Thoracic aorta (tissue), 2 donors: ENCODE measurements around the gene TARDBP. TPM values are rescaled to one million over a fixed set of nuclear protein-coding genes. Genes with fewer than 3 reads are reported as not detected.
"Not testable (repeated sequence)": the region's sequence is repeated elsewhere in the genome, so short reads cannot be mapped to it uniquely, and the experiment has no call there.

Source experiments
- ATAC-seq: fragments of 150-250 bp; one replicate; pipeline ENCODE4 v1.8.0; 2017; ENCODE audit warnings: low read depth; ENCODE audit not compliant: insufficient number of reproducible peaks, low FRiP score
- DNase-seq: peaks from one replicate; pipeline ENCODE4 v3.0.0-alpha.2; 2020; ENCODE audit warnings: low spot score
- H3K27ac ChIP-seq, 2 donors: fragments of 200-600 bp; sonication (generic); 1 replicate in 1 of 2; 2 replicates in 1 of 2; pipeline ENCODE4 v1.5.1; 2016; ENCODE audit warnings: mild to moderate bottlenecking in 2 of 2, moderate library complexity in 2 of 2
- H3K27me3 ChIP-seq: fragments of 200-600 bp; sonication (generic); replicated peaks from 2 replicates; pipeline ENCODE4 v1.6.0; 2016; ENCODE audit warnings: mild to moderate bottlenecking; ENCODE audit not compliant: insufficient read depth
- H3K36me3 ChIP-seq: fragments of 200-600 bp; sonication (generic); one replicate; pipeline ENCODE4 v1.5.1; 2016
- H3K4me1 ChIP-seq, 2 donors: fragments of 200-600 bp; sonication (generic); 1 replicate in 1 of 2; 2 replicates in 1 of 2; pipeline versions ENCODE4 v1.5.1 to v1.6.0; 2016; ENCODE audit warnings: low read depth in 2 of 2, mild to moderate bottlenecking in 1 of 2; ENCODE audit not compliant: control insufficient read depth in 1 of 2
- H3K4me3 ChIP-seq: fragments of 200-600 bp; sonication (generic); 2 replicates; pipeline ENCODE4 v1.5.1; 2016; ENCODE audit warnings: mild to moderate bottlenecking
- H3K9me3 ChIP-seq: fragments of 200-600 bp; sonication (generic); 2 replicates; pipeline ENCODE4 v1.5.1; 2016
- CTCF ChIP-seq: fragments of 200-600 bp; sonication (generic); IDR thresholded peaks from one replicate; pipeline ENCODE4 v1.5.1; 2019; ENCODE audit warnings: antibody characterized with exemption
- total RNA-seq, 2 donors: library from RNA; depleted of rRNA; stranded (reverse); fragments of >200 nt; gene quantifications; one replicate each; pipeline versions ENCODE4 v1.1.0 to v1.2.3, GENCODE V29; 2016

Gene TARDBP
- total RNA-seq, 2 donors from 2014 or later: 57.3 to 229 TPM

GRCh38 chr1:10989095-10989494, 23.4 kb upstream of the TARDBP start:
- TF ChIP-seq CTCF: no peak
- Histone ChIP-seq H3K4me1 (no peaks in the 10 kb centered on the region), H3K36me3 (no peaks in the 10 kb centered on the region), H3K27ac (no peak overlapping the region), H3K27me3 (no peaks in the 10 kb centered on the region), H3K4me3 (no peak overlapping the region), H3K9me3 (no peaks in the 10 kb centered on the region)
- ATAC-seq (no peak), DNase-seq (no peak)

GRCh38 chr1:10989920-10990516, 22.4 kb upstream of the TARDBP start:
- not testable (repeated sequence) for H3K36me3 ChIP-seq

GRCh38 chr1:10990828-10991227, 21.6 kb upstream of the TARDBP start:
- no peak for TF ChIP-seq CTCF
- ATAC-seq (no peak), DNase-seq (no peak)
- H3K27me3 ChIP-seq: no peaks in the 10 kb centered on the region
- H3K9me3 ChIP-seq: no peaks in the 10 kb centered on the region
- no peak overlapping the region for H3K4me3 ChIP-seq
- no peak overlapping the region for H3K27ac ChIP-seq
- H3K4me1 ChIP-seq: no peaks in the 10 kb centered on the region
- no peaks in the 10 kb centered on the region for H3K36me3 ChIP-seq

More at GRCh38 chr1:10989920-10990516, 22.4 kb upstream of the TARDBP start:
- DNase-seq, H3K4me3 ChIP-seq, H3K27ac ChIP-seq, H3K4me1 ChIP-seq, H3K27me3 ChIP-seq, H3K9me3 ChIP-seq, ATAC-seq: not testable (repeated sequence)

- ATAC-seq, H3K36me3 ChIP-seq, DNase-seq, H3K27ac ChIP-seq, H3K27me3 ChIP-seq, H3K4me3 ChIP-seq, H3K4me1 ChIP-seq, H3K9me3 ChIP-seq: not testable (repeated sequence)
These were observed 20.4 kb upstream of the TARDBP start for GRCh38 chr1:10992004-10992403.

- no peak for TF ChIP-seq CTCF
- H3K36me3 ChIP-seq: no peaks in the 10 kb centered on the region
These were observed 19.6 kb upstream of the TARDBP start for GRCh38 chr1:10992864-10993263.

GRCh38 chr1:10996100-10996499, 16.4 kb upstream of the TARDBP start:
- Histone ChIP-seq H3K36me3 (no peaks in the 10 kb centered on the region), H3K27ac (no peak overlapping the region), H3K27me3 (no peaks in the 10 kb centered on the region), H3K4me3 (no peak overlapping the region), H3K9me3 (no peaks in the 10 kb centered on the region), H3K4me1 (no peaks in the 10 kb centered on the region)
- DNase-seq: no peak
- no peak for TF ChIP-seq CTCF
- no peak for ATAC-seq

More at GRCh38 chr1:10992864-10993263, 19.6 kb upstream of the TARDBP start:
- H3K27ac ChIP-seq: no peak overlapping the region
- ATAC-seq (no peak), DNase-seq (no peak)
- no peak overlapping the region for H3K4me3 ChIP-seq
- no peaks in the 10 kb centered on the region for H3K9me3 ChIP-seq
- H3K27me3 ChIP-seq: no peaks in the 10 kb centered on the region
- no peaks in the 10 kb centered on the region for H3K4me1 ChIP-seq
